SK-N-SH (cell line): ENCODE data around the gene ZDHHC12. TPM values are rescaled to one million over a fixed set of nuclear protein-coding genes. Genes with fewer than 3 reads are reported as not detected.

ENCODE experiments used
- CTCF ChIA-PET: fragments of 300-600, 350-600 bp; formaldehyde crosslinking; extraction: SDS; loops from one replicate; lab custom pipeline; 2021; lab: Yijun Ruan, JAX
- POLR2A ChIA-PET: fragments of 350-600 bp; sonication (Branson Sonifier 250); formaldehyde crosslinking; extraction: SDS; loops from one replicate; lab custom pipeline; 2020; ENCODE audit warnings: antibody characterized with exemption, inconsistent platforms; lab: Yijun Ruan, JAX
- DNase-seq: peaks from one replicate; pipeline ENCODE4 v3.0.0; 2012
- H2AFZ ChIP-seq: fragments of 200-600 bp; sonication (generic); 2 replicates; pipeline ENCODE4 v1.8.1; 2016; ENCODE audit warnings: antibody characterized with exemption, mild to moderate bottlenecking, low read depth
- H3F3A ChIP-seq: fragments of 200-600 bp; sonication (generic); replicated peaks from 2 replicates; pipeline ENCODE3; 2016; ENCODE audit warnings: antibody characterized with exemption, mild to moderate bottlenecking; ENCODE audit not compliant: insufficient read depth
- H3K27ac ChIP-seq, 2 experiments: fragments of 200-500 bp in 1 of 2; fragments of 200-600 bp in 1 of 2; sonication (Bioruptor generic) in 1 of 2; sonication (generic), shearing (Covaris generic) in 1 of 2; 2 replicates each; pipeline versions ENCODE4 v1.5.1 to v1.6.1; 2014 to 2016; ENCODE audit warnings: low read depth in 2 of 2, inconsistent platforms in 1 of 2, low read length in 1 of 2, mild to moderate bottlenecking in 1 of 2, mixed read lengths in 1 of 2
- H3K27me3 ChIP-seq: fragments of 200-600 bp; sonication (generic), shearing (Covaris generic); 2 replicates; pipeline ENCODE4 v1.6.1; 2016; ENCODE audit warnings: mixed run types; ENCODE audit not compliant: insufficient read depth
- H3K36me3 ChIP-seq, 2 experiments: fragments of 200-500 bp in 1 of 2; fragments of 200-600 bp in 1 of 2; sonication (Bioruptor generic) in 1 of 2; sonication (generic) in 1 of 2; replicated peaks in 1 of 2; 2 replicates each; pipeline versions ENCODE3 to v1.5.1; 2014 to 2016; ENCODE audit warnings: low read length in 1 of 2, mild to moderate bottlenecking in 1 of 2; ENCODE audit not compliant: insufficient read depth in 2 of 2, control insufficient read depth in 1 of 2
- H3K4me1 ChIP-seq, 2 experiments: fragments of 200-500 bp in 1 of 2; fragments of 200-600 bp in 1 of 2; sonication (Bioruptor generic) in 1 of 2; sonication (generic), shearing (Covaris generic) in 1 of 2; 2 replicates each; pipeline versions ENCODE4 v1.5.1 to v1.6.1; 2014 to 2016; ENCODE audit warnings: low read depth in 1 of 2, low read length in 1 of 2, mixed run types in 1 of 2; ENCODE audit not compliant: insufficient read depth in 2 of 2, control insufficient read depth in 1 of 2
- H3K4me2 ChIP-seq: fragments of 200-600 bp; sonication (generic), shearing (Covaris generic); 2 replicates; pipeline ENCODE4 v1.6.1; 2017; ENCODE audit warnings: mixed run types
- H3K4me3 ChIP-seq, 2 experiments: fragments of 200-500 bp in 1 of 2; fragments of 200-600 bp in 1 of 2; sonication (Bioruptor generic) in 1 of 2; sonication (generic), shearing (Covaris generic) in 1 of 2; 2 replicates each; pipeline versions ENCODE4 v1.5.1 to v1.8.1; 2014 to 2016; ENCODE audit warnings: low read depth in 2 of 2, inconsistent platforms in 1 of 2, low read length in 1 of 2, mild to moderate bottlenecking in 1 of 2, mixed read lengths in 1 of 2, moderate library complexity in 1 of 2
- H3K79me2 ChIP-seq: fragments of 200-600 bp; sonication (generic); 2 replicates; pipeline ENCODE4 v1.8.1; 2017; ENCODE audit warnings: mild to moderate bottlenecking; ENCODE audit not compliant: insufficient read depth
- H3K9ac ChIP-seq: fragments of 200-600 bp; sonication (generic); 2 replicates; pipeline ENCODE4 v1.6.1; 2017; ENCODE audit warnings: mixed run types
- H3K9me2 ChIP-seq: fragments of 200-600 bp; sonication (generic); 2 replicates; pipeline ENCODE4 v1.6.1; 2017; ENCODE audit warnings: mixed run types
- H3K9me3 ChIP-seq: fragments of 200-600 bp; sonication (generic); 2 replicates; pipeline ENCODE4 v1.6.1; 2017; ENCODE audit warnings: mixed run types, mild to moderate bottlenecking, moderate library complexity
- H4K20me1 ChIP-seq: fragments of 200-600 bp; sonication (generic); 2 replicates; pipeline ENCODE4 v1.6.1; 2017; ENCODE audit warnings: mild to moderate bottlenecking, mixed run types; ENCODE audit not compliant: insufficient read depth
- CHD2 ChIP-seq: fragments of 150-350 bp; IDR thresholded peaks from 2 replicates; pipeline ENCODE4 v1.6.1; 2018; ENCODE audit warnings: low read length; ENCODE audit not compliant: partially characterized antibody
- EP300 ChIP-seq, 2 experiments: IDR thresholded peaks; 2 replicates each; pipeline versions ENCODE4 v1.4.0 to v1.6.1; 2012; ENCODE audit warnings: borderline replicate concordance in 1 of 2, low read depth in 1 of 2, low read length in 1 of 2
- FOSL2 ChIP-seq: IDR thresholded peaks from 2 replicates; pipeline ENCODE4 v1.4.0; 2012; ENCODE audit warnings: low read depth, mild to moderate bottlenecking, moderate library complexity, borderline replicate concordance
- FOXM1 ChIP-seq: IDR thresholded peaks from 2 replicates; pipeline ENCODE4 v1.4.0; 2012; ENCODE audit warnings: low read depth, mild to moderate bottlenecking
- GATA2 ChIP-seq: sonication (generic); formaldehyde crosslinking; IDR thresholded peaks from 2 replicates; pipeline ENCODE4 v1.5.0; 2020; ENCODE audit warnings: mild to moderate bottlenecking, missing genetic modification reagents
- MEF2A ChIP-seq: IDR thresholded peaks from 2 replicates; pipeline ENCODE4 v1.4.0; 2012; ENCODE audit warnings: low read depth, borderline replicate concordance
- NFIC ChIP-seq: IDR thresholded peaks from 2 replicates; pipeline ENCODE4 v1.4.0; 2012; ENCODE audit warnings: borderline replicate concordance
- RCOR1 ChIP-seq: fragments of 150-350 bp; IDR thresholded peaks from 2 replicates; pipeline ENCODE4 v1.6.1; 2017; ENCODE audit warnings: antibody characterized with exemption, low read length
- RFX5 ChIP-seq: IDR thresholded peaks from 2 replicates; pipeline ENCODE4 v1.6.1; 2012; ENCODE audit warnings: mild to moderate bottlenecking, improper control_type of control experiment, low read length
- SIN3A ChIP-seq: IDR thresholded peaks from 2 replicates; pipeline ENCODE4 v1.6.1; 2012; ENCODE audit warnings: low read depth, mild to moderate bottlenecking, low read length, moderate library complexity, borderline replicate concordance
- SMC3 ChIP-seq: IDR thresholded peaks from 2 replicates; pipeline ENCODE4 v1.6.1; 2012; ENCODE audit warnings: low read depth, low read length, improper control_type of control experiment
- TCF12 ChIP-seq: IDR thresholded peaks from 2 replicates; pipeline ENCODE4 v1.4.0; 2012
- WGBS: methylation state at CpG from one replicate; pipeline ENCODE4 v1.1.6; 2017; ENCODE audit warnings: low lambda C conversion rate; 5-methylcytosine and 5-hydroxymethylcytosine counted together
- polyA plus RNA-seq, 3 experiments: library from polyadenylated mRNA; depleted of rRNA; stranded (reverse); fragments of >200 nt; gene quantifications; 2 replicates each; pipeline ENCODE4 v1.2.3, GENCODE V29; 2012
- TF ChIP-seq, protein P1 (sequence below): IDR thresholded peaks from 2 replicates; pipeline ENCODE4; 2012
- TF ChIP-seq, protein P2 (sequence below): fragments of 150-350 bp; IDR thresholded peaks from 2 replicates; pipeline ENCODE4 v1.6.1; 2016; ENCODE audit warnings: mild to moderate bottlenecking, low read depth, low read length

ZDHHC12 gene
- polyA plus RNA-seq, 1 of the 3 experiments (the other 2 are of a cell fraction), result 51.3 TPM

DNA sequence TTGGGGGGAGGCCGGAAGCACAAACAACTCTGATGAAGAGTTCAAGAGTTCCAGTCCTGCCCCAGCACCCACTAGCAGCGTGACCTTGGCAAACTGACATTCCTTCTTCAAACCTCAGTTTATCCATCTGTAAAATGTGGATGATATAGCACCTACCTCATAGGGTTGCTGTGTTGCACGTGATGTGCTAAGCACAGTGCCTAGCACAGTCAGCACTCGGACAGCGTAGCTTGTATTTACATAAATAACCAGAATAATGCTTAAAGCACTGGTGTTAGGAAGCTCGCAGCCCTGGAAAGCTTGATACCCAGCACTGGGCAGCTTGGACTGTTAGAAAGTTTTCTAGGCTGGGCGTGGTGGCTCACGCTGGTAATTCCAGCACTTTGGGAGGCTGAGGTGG is 16.5 kb downstream of the ZDHHC12 start:
- Histone ChIP-seq H3K9me3 (no peaks in the 10 kb centered on the region), H3K27ac (no peak overlapping the region), H3K4me2 (no peak overlapping the region), H3K4me3 (no peak overlapping the region), H3K27me3 (no peaks in the 10 kb centered on the region), H3K79me2 (no peaks in the 10 kb centered on the region), H3K9me2 (no peaks in the 10 kb centered on the region), H3K4me1 (peaks cover 0 to 4% of the 10 kb centered on the region in 2 experiments; a peak in 1 of 4 replicates), H2AFZ (no peak overlapping the region), H3F3A (no peaks in the 10 kb centered on the region)
- DNase-seq, result no peak
- ChIA-PET POLR2A (no interaction called here), CTCF (interaction anchor here (1.0 to 1.6 kb wide), 3 partner anchors 14 to 111 kb away, joined by 3 to 5 read pairs (median 4); partner anchors contain the start of gene ENDOG)
- TF ChIP-seq, protein P1, sequence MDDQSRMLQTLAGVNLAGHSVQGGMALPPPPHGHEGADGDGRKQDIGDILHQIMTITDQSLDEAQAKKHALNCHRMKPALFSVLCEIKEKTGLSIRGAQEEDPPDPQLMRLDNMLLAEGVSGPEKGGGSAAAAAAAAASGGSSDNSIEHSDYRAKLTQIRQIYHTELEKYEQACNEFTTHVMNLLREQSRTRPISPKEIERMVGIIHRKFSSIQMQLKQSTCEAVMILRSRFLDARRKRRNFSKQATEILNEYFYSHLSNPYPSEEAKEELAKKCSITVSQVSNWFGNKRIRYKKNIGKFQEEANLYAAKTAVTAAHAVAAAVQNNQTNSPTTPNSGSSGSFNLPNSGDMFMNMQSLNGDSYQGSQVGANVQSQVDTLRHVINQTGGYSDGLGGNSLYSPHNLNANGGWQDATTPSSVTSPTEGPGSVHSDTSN, result no peak
- TF ChIP-seq FOSL2 (no peak), CHD2 (no peak), GATA2 (CRISPR knock-in tag) (no peak), TCF12 (no peak), SMC3 (no peak), MEF2A (no peak), FOXM1 (no peak), EP300 (IDR thresholded peaks at IDR 0.05; ENCODE audit: borderline replicate concordance in 1 of 2, low read depth in 1 of 2, low read length in 1 of 2) (no peak)
- TF ChIP-seq, protein P2, sequence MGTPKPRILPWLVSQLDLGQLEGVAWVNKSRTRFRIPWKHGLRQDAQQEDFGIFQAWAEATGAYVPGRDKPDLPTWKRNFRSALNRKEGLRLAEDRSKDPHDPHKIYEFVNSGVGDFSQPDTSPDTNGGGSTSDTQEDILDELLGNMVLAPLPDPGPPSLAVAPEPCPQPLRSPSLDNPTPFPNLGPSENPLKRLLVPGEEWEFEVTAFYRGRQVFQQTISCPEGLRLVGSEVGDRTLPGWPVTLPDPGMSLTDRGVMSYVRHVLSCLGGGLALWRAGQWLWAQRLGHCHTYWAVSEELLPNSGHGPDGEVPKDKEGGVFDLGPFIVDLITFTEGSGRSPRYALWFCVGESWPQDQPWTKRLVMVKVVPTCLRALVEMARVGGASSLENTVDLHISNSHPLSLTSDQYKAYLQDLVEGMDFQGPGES, result no peak
- TF ChIP-seq, all 33 proteins: peak for 0
- H3K36me3 ChIP-seq, result no peaks in the 10 kb centered on the region
- over 99% methylated on average over 8 of the region's 8 CpGs for WGBS
- H4K20me1 ChIP-seq, result no peaks in the 10 kb centered on the region
- H3K9ac ChIP-seq, result no peak overlapping the region

DNA sequence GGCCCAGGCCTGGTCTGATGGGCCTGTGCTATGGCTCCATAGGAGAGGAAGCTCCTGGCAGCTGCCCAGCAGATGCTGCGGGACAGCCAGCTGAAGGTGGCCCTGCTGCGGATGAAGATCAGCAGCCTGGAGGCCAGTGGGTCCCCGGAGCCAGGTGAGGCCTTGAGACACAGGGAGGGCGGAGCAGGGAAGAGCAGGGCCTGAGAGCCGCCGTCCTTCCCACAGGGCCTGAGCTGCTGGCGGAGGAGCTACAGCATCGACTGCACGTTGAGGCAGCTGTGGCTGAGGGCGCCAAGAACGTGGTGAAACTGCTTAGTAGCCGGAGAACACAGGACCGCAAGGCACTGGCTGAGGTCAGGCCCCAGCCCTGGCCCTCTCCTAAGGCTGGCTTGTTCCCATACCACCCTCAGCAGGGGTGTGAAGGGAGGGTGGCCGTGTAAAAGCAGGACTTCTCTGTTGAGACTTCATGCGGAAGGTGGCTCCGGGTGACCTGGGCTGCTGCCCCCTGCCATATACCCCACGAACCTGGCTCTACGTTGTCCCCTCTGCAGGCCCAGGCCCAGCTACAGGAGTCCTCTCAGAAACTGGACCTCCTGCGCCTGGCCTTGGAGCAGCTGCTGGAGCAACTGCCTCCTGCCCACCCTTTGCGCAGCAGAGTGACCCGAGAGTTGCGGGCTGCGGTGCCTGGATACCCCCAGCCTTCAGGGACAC is 17.1 kb downstream of the ZDHHC12 start:
- H3K36me3 ChIP-seq, result no peaks in the 10 kb centered on the region
- H3K27ac ChIP-seq, result no peak overlapping the region
- DNase-seq, result no peak
- no peaks in the 10 kb centered on the region for H3K27me3 ChIP-seq
- CTCF ChIA-PET, result interaction anchor here (1.0 to 1.6 kb wide), 5 partner anchors 13 to 221 kb away, joined by 3 to 6 read pairs (median 5); partner anchors contain the start of gene ENDOG
- H4K20me1 ChIP-seq, result no peaks in the 10 kb centered on the region
- TF ChIP-seq RCOR1, result no peak
- TF ChIP-seq MEF2A, result no peak
- no peak for TF ChIP-seq RFX5
- no peak for TF ChIP-seq NFIC
- TF ChIP-seq SIN3A, result no peak
- TF ChIP-seq, all 33 proteins: peak for 0
- Histone ChIP-seq H2AFZ (no peak overlapping the region), H3K9ac (no peak overlapping the region), H3K79me2 (no peaks in the 10 kb centered on the region), H3K4me1 (peaks cover 0 to 4% of the 10 kb centered on the region in 2 experiments; a peak in 1 of 4 replicates), H3K4me3 (no peak overlapping the region), H3F3A (no peaks in the 10 kb centered on the region), H3K4me2 (no peak overlapping the region), H3K9me3 (no peaks in the 10 kb centered on the region), H3K9me2 (no peaks in the 10 kb centered on the region)
- WGBS, result 75% methylated on average over 4 of the region's 23 CpGs
- POLR2A ChIA-PET, result interaction anchor here (0.6 to 0.9 kb wide), 3 partner anchors 17 to 258 kb away, joined by 3 to 4 read pairs (median 3); partner anchors contain the start of gene ZDHHC12
